Mesenchymal stem cell (in vitro differentiated cells and primary cell): ENCODE measurements around the gene CADM1.
A peak's percentile ranks its signal among the peaks of the same experiment; 100 is the strongest.

Experiments used
- DNase-seq: peaks from one replicate; pipeline ENCODE4 v3.0.0-alpha.2; 2013
- H2AFZ ChIP-seq: one replicate; pipeline ENCODE4 v1.6.1; 2013; ENCODE audit warnings: low read depth, mild to moderate bottlenecking, control low read depth, inconsistent platforms, low read length, moderate library complexity
- H2AK5ac ChIP-seq: 2 replicates; pipeline ENCODE4 v1.6.1; 2013; ENCODE audit warnings: low read length, moderate library complexity, mild to moderate bottlenecking, inconsistent platforms; ENCODE audit not compliant: severe bottlenecking
- H2BK120ac ChIP-seq: one replicate; pipeline ENCODE4 v1.6.1; 2013; ENCODE audit warnings: low read depth, mild to moderate bottlenecking, inconsistent platforms, low read length, moderate library complexity
- H2BK12ac ChIP-seq, 2 experiments: one replicate each; pipeline ENCODE4 v1.6.1; 2013; ENCODE audit warnings: inconsistent platforms in 2 of 2, low read length in 2 of 2, mild to moderate bottlenecking in 2 of 2, moderate library complexity in 2 of 2, control low read depth in 1 of 2
- H2BK15ac ChIP-seq: one replicate; pipeline ENCODE4 v1.6.1; 2013; ENCODE audit warnings: mild to moderate bottlenecking, low read depth, inconsistent platforms; ENCODE audit not compliant: poor library complexity, severe bottlenecking
- H2BK5ac ChIP-seq: 2 replicates; pipeline ENCODE4 v1.6.1; 2013; ENCODE audit warnings: low read depth, mild to moderate bottlenecking, low read length, control low read depth, inconsistent platforms; ENCODE audit not compliant: poor library complexity, severe bottlenecking
- H3K14ac ChIP-seq, 2 experiments: one replicate each; pipeline ENCODE4 v1.6.1; 2013; ENCODE audit warnings: inconsistent platforms in 2 of 2, low read length in 2 of 2, control low read depth in 1 of 2, mild to moderate bottlenecking in 1 of 2, moderate library complexity in 1 of 2
- H3K18ac ChIP-seq, 2 experiments: one replicate each; pipeline ENCODE4 v1.6.1; 2013; ENCODE audit warnings: inconsistent platforms in 2 of 2, low read length in 2 of 2, control low read depth in 1 of 2, low read depth in 1 of 2, mild to moderate bottlenecking in 1 of 2
- H3K23ac ChIP-seq, 2 experiments: one replicate each; pipeline ENCODE4 v1.6.1; 2013; ENCODE audit warnings: inconsistent platforms in 2 of 2, low read length in 2 of 2, mild to moderate bottlenecking in 2 of 2, moderate library complexity in 2 of 2, control low read depth in 1 of 2
- H3K27ac ChIP-seq: 2 replicates; pipeline ENCODE4 v1.5.1; 2013; ENCODE audit warnings: mild to moderate bottlenecking, moderate library complexity, low read length, control low read depth, inconsistent platforms; ENCODE audit not compliant: poor library complexity, severe bottlenecking
- H3K27me3 ChIP-seq, 2 experiments: 2 replicates each; pipeline versions ENCODE4 v1.6.1 to v1.7.0; 2013; ENCODE audit warnings: low read length in 2 of 2, mild to moderate bottlenecking in 2 of 2, moderate library complexity in 2 of 2, control low read depth in 1 of 2, inconsistent platforms in 1 of 2; ENCODE audit not compliant: control insufficient read depth in 1 of 2, insufficient read depth in 1 of 2
- H3K36me3 ChIP-seq, 2 experiments: 2 replicates each; pipeline versions ENCODE4 v1.6.1 to v1.7.0; 2013; ENCODE audit warnings: low read length in 2 of 2, control low read depth in 1 of 2, inconsistent platforms in 1 of 2, low read depth in 1 of 2, mild to moderate bottlenecking in 1 of 2; ENCODE audit not compliant: insufficient read depth in 2 of 2, control insufficient read depth in 1 of 2
- H3K4ac ChIP-seq, 2 experiments: one replicate each; pipeline ENCODE4 v1.6.1; 2013; ENCODE audit warnings: inconsistent platforms in 2 of 2, low read length in 2 of 2, mild to moderate bottlenecking in 2 of 2, moderate library complexity in 2 of 2, control low read depth in 1 of 2, low read depth in 1 of 2
- H3K4me1 ChIP-seq: 2 replicates; pipeline ENCODE4 v1.6.1; 2013; ENCODE audit warnings: low read depth, low read length, control low read depth; ENCODE audit not compliant: control insufficient read depth, insufficient read depth
- H3K4me2 ChIP-seq: 2 replicates; pipeline ENCODE4 v1.6.1; 2013; ENCODE audit warnings: low read length, mild to moderate bottlenecking, inconsistent platforms; ENCODE audit not compliant: poor library complexity, severe bottlenecking
- H3K4me3 ChIP-seq, 2 experiments: 2 replicates each; pipeline versions ENCODE4 v1.5.1 to v1.7.0; 2013; ENCODE audit warnings: low read length in 2 of 2, mild to moderate bottlenecking in 2 of 2, control low read depth in 1 of 2, low read depth in 1 of 2; ENCODE audit not compliant: insufficient read depth in 1 of 2
- H3K79me1 ChIP-seq: replicated peaks from 2 replicates; pipeline ENCODE4 v1.6.1; 2013; ENCODE audit warnings: mild to moderate bottlenecking, control low read depth, low read length, inconsistent platforms; ENCODE audit not compliant: poor library complexity, severe bottlenecking
- H3K9ac ChIP-seq: 2 replicates; pipeline ENCODE4 v1.7.0; 2013; ENCODE audit warnings: mild to moderate bottlenecking, low read length, moderate library complexity
- H3K9me3 ChIP-seq: 2 replicates; pipeline ENCODE4 v1.7.0; 2013; ENCODE audit warnings: mild to moderate bottlenecking, low read length; ENCODE audit not compliant: control insufficient read depth
- H4K8ac ChIP-seq: one replicate; pipeline ENCODE4 v1.6.1; 2013; ENCODE audit warnings: inconsistent platforms, mild to moderate bottlenecking, low read length, moderate library complexity
- H4K91ac ChIP-seq: one replicate; pipeline ENCODE4 v1.6.1; 2013; ENCODE audit warnings: mild to moderate bottlenecking, low read length, inconsistent platforms
- WGBS: methylation state at CpG from one replicate; pipeline ENCODE4 v1.1.7; 2013; ENCODE audit warnings: mixed read lengths; 5-methylcytosine and 5-hydroxymethylcytosine counted together

The CADM1 gene

GRCh38 chr11:115224551-115224950 is 279.7 kb downstream of the CADM1 start:
- Histone ChIP-seq H3K23ac (no peak overlapping the region), H3K14ac (no peak overlapping the region), H3K4ac (no peak overlapping the region), H3K9me3 (no peaks in the 10 kb centered on the region), H2BK15ac (no peak overlapping the region), H3K36me3 (peaks cover 0 to 3% of the 10 kb centered on the region in 2 experiments), H4K91ac (no peak overlapping the region), H2AK5ac (peak overlapping the region; percentile 29), H3K27me3 (no peaks in the 10 kb centered on the region), H3K9ac (no peak overlapping the region), H3K79me1 (peaks cover 10% of the 10 kb centered on the region), H2BK12ac (no peak overlapping the region), H3K18ac (no peak overlapping the region), H3K4me1 (peaks cover 3% of the 10 kb centered on the region), H2BK5ac (no peak overlapping the region), H2BK120ac (no peak overlapping the region), H3K27ac (no peak overlapping the region), H4K8ac (no peak overlapping the region), H3K4me2 (no peak overlapping the region), H2AFZ (no peak overlapping the region), H3K4me3 (no peak overlapping the region)
- WGBS: 94% methylated on average over 4 of the region's 4 CpGs
- no peak for DNase-seq

GRCh38 chr11:115222863-115223530 is 281.2 kb downstream of the CADM1 start:
- DNase-seq: no peak
- WGBS: 86% methylated on average over 4 of the region's 5 CpGs
- Histone ChIP-seq H3K27me3 (no peaks in the 10 kb centered on the region), H3K4me1 (peaks cover 3% of the 10 kb centered on the region), H2BK5ac (peak overlapping the region; percentile 66), H2BK120ac (no peak overlapping the region), H3K27ac (peak overlapping the region; percentile 81), H3K4me2 (no peak overlapping the region), H2AFZ (no peak overlapping the region), H2BK15ac (no peak overlapping the region), H2BK12ac (no peak overlapping the region), H3K9ac (no peak overlapping the region), H3K4ac (no peak overlapping the region), H3K23ac (no peak overlapping the region), H3K14ac (no peak overlapping the region), H3K36me3 (no peaks in the 10 kb centered on the region), H3K79me1 (peaks cover 10% of the 10 kb centered on the region), H3K4me3 (no peak overlapping the region), H4K8ac (no peak overlapping the region), H4K91ac (no peak overlapping the region), H3K18ac (no peak overlapping the region), H2AK5ac (peak overlapping the region; percentile 79), H3K9me3 (no peaks in the 10 kb centered on the region)

GRCh38 chr11:115222218-115222862 is 281.9 kb downstream of the CADM1 start:
- Histone ChIP-seq H2BK15ac (no peak overlapping the region), H3K14ac (no peak overlapping the region)
- 27% methylated on average over 3 of the region's 5 CpGs for WGBS

GRCh38 chr11:115221461-115222069 is 282.6 kb downstream of the CADM1 start:
- Histone ChIP-seq H3K27ac (peak overlapping the region; percentile 39), H2BK120ac (no peak overlapping the region), H2BK12ac (peak overlapping the region in 1 of 2 experiments; percentile 39), H3K4me2 (no peak overlapping the region), H3K9ac (no peak overlapping the region), H3K23ac (no peak overlapping the region), H3K79me1 (peaks cover 10% of the 10 kb centered on the region), H2BK5ac (no peak overlapping the region), H3K9me3 (no peaks in the 10 kb centered on the region), H3K18ac (no peak overlapping the region), H3K4me3 (no peak overlapping the region), H3K4ac (no peak overlapping the region), H3K36me3 (no peaks in the 10 kb centered on the region), H3K27me3 (no peaks in the 10 kb centered on the region), H3K14ac (no peak overlapping the region), H2BK15ac (no peak overlapping the region), H4K91ac (no peak overlapping the region), H4K8ac (no peak overlapping the region), H3K4me1 (peaks cover 5% of the 10 kb centered on the region), H2AFZ (no peak overlapping the region), H2AK5ac (peak overlapping the region; percentile 46)
- whole genome bisulfite sequencing: 63% methylated on average over 2 of the region's 2 CpGs
- no peak for DNase-seq

More at GRCh38 chr11:115222218-115222862, 281.9 kb downstream of the CADM1 start:
- peak overlapping the region; percentile 85 for H2AK5ac ChIP-seq
- peak overlapping the region; percentile 66 for H2BK5ac ChIP-seq
- no peaks in the 10 kb centered on the region for H3K36me3 ChIP-seq
- no peak overlapping the region for H3K9ac ChIP-seq
- no peak overlapping the region for H2BK12ac ChIP-seq
- H3K27ac ChIP-seq: peak overlapping the region; percentile 81
- H3K4me1 ChIP-seq: peaks cover 5% of the 10 kb centered on the region
- no peak overlapping the region for H2BK120ac ChIP-seq
- H3K4me3 ChIP-seq: no peak overlapping the region
- H3K9me3 ChIP-seq: no peaks in the 10 kb centered on the region
- H3K4ac ChIP-seq: no peak overlapping the region
- H3K23ac ChIP-seq: no peak overlapping the region
- no peak overlapping the region for H3K4me2 ChIP-seq
- peak overlapping the region in 1 of 2 experiments; percentile 39 for H3K18ac ChIP-seq
- no peaks in the 10 kb centered on the region for H3K27me3 ChIP-seq
- peak; percentile 87 for DNase-seq
- no peak overlapping the region for H4K8ac ChIP-seq
- no peak overlapping the region for H2AFZ ChIP-seq
- H3K79me1 ChIP-seq: peaks cover 10% of the 10 kb centered on the region
- no peak overlapping the region for H4K91ac ChIP-seq
